GM19463 (cell line): ENCODE results near the gene CCDC9B.

Source experiments
- ATAC-seq: cut with Tn5 transposase; IDR thresholded peaks from one replicate; pipeline ENCODE4 v1.9.1; 2021; ENCODE audit warnings: mild to moderate bottlenecking, moderate library complexity; ENCODE audit not compliant: unreplicated experiment

Gene CCDC9B

DNA sequence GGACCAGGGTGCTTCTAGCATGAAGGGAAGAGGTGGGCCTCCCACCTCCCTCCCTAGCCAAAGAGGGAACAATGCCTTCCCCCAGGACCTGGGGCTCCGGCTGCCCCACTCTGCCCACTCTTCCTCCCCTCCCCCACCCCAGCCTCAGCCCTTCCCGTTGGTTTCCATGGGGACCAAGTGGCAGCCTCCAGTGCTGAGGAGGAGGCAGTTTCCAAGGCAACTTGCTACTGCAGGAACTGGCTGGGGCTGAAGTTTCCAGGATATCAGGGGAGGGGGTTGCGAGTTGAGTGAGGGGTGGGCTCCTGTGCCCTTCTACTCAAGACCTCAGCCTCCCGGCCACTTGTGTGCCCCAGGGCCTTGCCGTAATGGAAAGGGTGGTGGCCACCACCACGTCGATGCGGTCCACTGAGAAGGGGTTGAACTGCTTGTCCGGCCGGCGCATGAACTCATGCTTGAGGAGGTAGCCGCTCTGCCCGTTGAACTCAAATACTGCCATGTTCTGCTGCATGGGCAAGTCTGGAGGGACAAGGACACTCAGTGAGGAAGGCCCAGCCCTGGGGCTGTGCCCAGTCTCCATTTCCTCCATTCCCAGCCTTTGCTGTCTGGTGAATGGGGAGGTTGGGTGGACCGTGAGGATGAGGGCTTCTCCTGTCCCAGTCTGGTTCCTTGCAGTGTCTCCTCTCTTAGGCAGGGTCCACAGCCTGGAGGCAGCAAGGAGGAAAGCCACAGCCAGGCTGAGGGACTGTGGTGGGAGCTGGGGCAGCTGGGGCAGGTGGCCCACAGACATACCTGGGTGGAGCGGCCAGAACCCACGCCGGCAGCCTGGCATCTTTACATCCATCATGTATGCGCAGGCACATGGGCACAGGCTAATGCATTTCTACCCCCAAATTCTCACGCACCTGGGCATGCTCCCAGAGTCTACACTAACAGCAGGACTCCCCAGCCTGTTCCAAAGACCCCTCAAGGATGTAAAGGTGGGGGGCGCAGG lies 46.5 kb downstream of the CCDC9B start:
- no peak for ATAC-seq

DNA sequence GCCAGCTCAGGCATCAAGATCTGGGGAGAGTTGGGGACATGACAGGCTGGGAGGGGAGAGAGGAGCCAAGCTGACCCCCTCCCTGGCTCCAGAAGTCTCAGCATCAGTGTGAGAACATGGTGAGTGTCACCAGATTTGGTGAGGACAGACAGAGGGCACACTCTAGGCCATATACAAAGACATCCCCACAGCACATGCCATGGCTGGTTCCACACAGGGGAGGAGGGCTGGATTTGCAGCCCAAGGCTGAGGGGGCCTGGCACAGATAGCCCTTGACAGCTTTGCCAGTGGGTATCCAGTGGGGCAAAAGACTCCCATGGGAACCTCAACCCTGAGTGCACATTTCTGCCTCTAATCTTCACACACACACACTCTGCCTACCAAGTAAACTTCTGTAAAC lies 47.7 kb downstream of the CCDC9B start:
- no peak for ATAC-seq

DNA sequence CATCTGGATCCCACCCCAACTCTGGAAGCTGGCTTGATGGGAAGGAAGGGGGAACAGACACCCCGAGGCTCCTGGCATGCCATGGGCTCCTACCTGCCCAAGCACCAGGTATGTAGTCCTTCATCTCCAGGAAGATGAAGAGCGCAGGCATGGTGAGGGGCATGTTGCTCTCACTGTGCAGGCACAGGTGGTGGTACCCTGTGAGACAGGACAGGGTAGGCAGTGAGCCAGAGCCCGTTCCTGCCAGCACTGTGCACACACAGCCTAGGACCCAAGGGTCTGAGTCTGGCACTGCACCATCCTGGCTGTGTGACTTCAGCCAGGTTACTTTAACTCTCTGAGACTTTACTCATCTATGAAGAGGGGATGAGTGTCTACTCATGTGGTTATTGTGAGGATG lies 48.5 kb downstream of the CCDC9B start:
- ATAC-seq: no peak

- ATAC-seq: no peak
Measured at GRCh38 chr15:40290918-40291574, 49.7 kb downstream of the CCDC9B start.

GRCh38 chr15:40290545-40290917 lies 50.2 kb downstream of the CCDC9B start:
- ATAC-seq: no peak

GRCh38 chr15:40289140-40289775 lies 51.5 kb downstream of the CCDC9B start:
- no peak for ATAC-seq

DNA sequence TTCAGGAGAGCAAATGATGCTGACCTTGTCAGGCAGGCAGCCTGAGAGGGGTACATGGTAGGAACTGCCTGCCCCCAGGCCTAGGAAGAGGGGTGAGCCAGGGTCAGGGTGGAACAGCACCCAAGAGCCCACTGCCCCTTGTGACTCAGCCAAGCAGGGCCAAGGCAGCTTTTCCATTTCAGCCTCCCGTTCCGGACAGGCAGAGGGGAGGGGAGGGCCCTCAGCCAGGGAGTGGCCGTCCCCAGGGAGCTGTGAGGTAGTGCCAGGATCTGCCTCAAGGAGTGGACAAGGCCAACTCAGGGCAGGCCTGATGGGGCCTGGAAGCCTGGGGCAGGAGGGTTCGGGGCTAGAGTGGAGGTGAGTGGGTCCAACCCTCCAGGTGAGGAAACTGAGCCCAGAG lies 52.8 kb downstream of the CCDC9B start:
- no peak for ATAC-seq

DNA sequence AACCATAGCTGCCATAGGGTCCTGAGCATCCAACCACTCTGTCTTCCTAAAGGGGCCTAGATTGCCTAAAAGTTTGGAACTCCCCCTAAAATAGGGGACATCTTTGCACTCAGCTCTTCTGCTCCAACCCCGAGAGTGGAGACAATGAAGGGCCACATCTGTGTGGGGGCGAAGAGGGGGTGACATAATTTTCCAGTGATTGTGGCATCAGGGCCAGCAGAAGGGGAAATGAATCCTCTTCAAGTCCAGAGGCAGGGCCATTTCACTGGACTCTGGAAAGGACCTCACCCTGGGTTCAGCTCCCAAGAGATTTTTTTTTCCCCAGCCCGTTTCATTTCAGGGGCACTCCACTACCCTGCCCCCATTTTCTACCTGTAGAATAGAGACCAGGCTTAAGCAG lies 53.2 kb downstream of the CCDC9B start:
- no peak for ATAC-seq

DNA sequence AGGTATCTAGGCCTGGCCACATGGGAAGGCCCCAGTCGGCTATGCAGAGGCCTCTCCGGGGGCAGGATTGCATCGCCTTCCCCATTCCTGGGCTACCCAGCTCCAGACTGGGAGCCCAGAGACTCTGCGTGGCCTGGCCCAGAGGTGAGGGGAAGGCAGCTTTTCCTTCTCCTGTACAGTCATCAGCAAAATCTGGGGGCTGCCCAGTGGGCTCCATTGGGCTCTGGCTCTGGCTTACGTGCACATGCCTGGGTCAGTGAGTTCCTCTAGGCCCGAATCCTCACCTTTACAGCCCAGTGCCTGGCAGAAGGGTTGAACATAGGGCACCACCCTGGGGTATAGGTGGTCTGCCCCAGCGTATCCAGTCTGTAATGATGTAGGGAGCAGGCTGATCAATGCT lies 53.9 kb downstream of the CCDC9B start:
- ATAC-seq: no peak

GRCh38 chr15:40286061-40286532 lies 54.6 kb downstream of the CCDC9B start:
- no peak for ATAC-seq

DNA sequence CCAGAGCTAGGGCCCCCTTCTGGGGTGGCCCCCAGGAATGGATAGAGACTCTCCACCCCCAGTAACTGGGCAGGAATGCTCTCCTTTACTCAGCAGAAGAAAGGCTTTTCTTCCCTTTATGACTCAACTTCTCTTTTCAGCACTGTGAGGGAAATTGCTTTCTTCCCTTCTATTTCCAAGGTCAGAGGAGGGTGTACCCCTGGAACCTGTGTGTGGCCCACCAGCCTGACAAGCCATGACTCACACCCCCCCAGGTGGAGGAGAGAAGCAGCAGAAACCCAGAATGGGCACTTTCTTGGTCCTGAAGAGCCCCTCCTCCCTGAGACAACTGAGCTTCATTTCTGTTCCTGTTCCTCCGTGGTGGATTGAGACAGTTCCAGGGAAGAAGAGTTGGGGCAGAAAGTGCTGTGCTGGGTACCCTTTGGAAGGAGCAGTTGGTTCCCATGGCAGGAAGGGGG lies 55.2 kb downstream of the CCDC9B start:
- ATAC-seq: no peak

- ATAC-seq: no peak
Measured at GRCh38 chr15:40285151-40285550, 55.6 kb downstream of the CCDC9B start.

- no peak for ATAC-seq
Measured at GRCh38 chr15:40283615-40284300, 57.0 kb downstream of the CCDC9B start.

- no peak for ATAC-seq
Measured at GRCh38 chr15:40282869-40283614, 57.7 kb downstream of the CCDC9B start, which contains the start of gene ANKRD63. TSS of gene ANKRD63 (minus strand) at chr15:40283064. CDS start at chr15:40282586, 478 bp downstream.

- no peak for ATAC-seq
Measured at GRCh38 chr15:40282147-40282868, 58.4 kb downstream of the CCDC9B start.

GRCh38 chr15:40281801-40282146 lies 59.0 kb downstream of the CCDC9B start:
- ATAC-seq: no peak
